ENCODE data around the gene SLC6A3.

Gene SLC6A3

GRCh38 chr5:1345876-1346626 is 99.2 kb downstream of the SLC6A3 start:
- no peak for DNase-seq

GRCh38 chr5:1344975-1345838 is 100.0 kb downstream of the SLC6A3 start, which contains the start of gene CLPTM1L:
CLPTM1L (minus strand) TSS chr5:1345099; CDS start chr5:1344841, 258 bp downstream.
- peak; percentile 82 to 92 for DNase-seq

- DNase-seq: peak in 1 of 2 donors; percentile 24
Observed at GRCh38 chr5:1343931-1344901, 101.0 kb downstream of the SLC6A3 start.

GRCh38 chr5:1343315-1343751 is 101.9 kb downstream of the SLC6A3 start:
- no peak for DNase-seq
